Stimulated activated effector memory CD8-positive, alpha-beta T cell treated with anti-CD3 and anti-CD28 coated beads, Interleukin-12 subunit alpha, Interleukin-12 subunit beta, amount 100 ng/mL, for 72 hours (primary cell): ENCODE measurements around the gene STPG1.

ENCODE experiments used
- ATAC-seq: fragments of 150-1000 bp; cut with Tn5 transposase; 2 replicates; pipeline ENCODE4 v1.10.0; 2021
- DNase-seq, 2 donors: peaks; one replicate each; pipeline ENCODE4 v3.0.0; 2021 to 2022; ENCODE audit warnings: low spot score in 2 of 2
- H3K27ac Mint-ChIP-seq: one replicate; pipeline ENCODE4 v1.8.0; 2022; ENCODE audit warnings: mild to moderate bottlenecking, mixed read lengths
- H3K36me3 Mint-ChIP-seq: one replicate; pipeline ENCODE4 v1.8.0; 2022; ENCODE audit warnings: mild to moderate bottlenecking, mixed read lengths
- H3K4me1 Mint-ChIP-seq: one replicate; pipeline ENCODE4 v1.8.0; 2022; ENCODE audit warnings: mixed read lengths
- H3K4me3 Mint-ChIP-seq: one replicate; pipeline ENCODE4 v1.8.0; 2022; ENCODE audit warnings: mild to moderate bottlenecking, mixed read lengths
- H3K9me3 Mint-ChIP-seq: one replicate; pipeline ENCODE4 v1.8.0; 2022; ENCODE audit warnings: mixed read lengths

STPG1 gene

DNA sequence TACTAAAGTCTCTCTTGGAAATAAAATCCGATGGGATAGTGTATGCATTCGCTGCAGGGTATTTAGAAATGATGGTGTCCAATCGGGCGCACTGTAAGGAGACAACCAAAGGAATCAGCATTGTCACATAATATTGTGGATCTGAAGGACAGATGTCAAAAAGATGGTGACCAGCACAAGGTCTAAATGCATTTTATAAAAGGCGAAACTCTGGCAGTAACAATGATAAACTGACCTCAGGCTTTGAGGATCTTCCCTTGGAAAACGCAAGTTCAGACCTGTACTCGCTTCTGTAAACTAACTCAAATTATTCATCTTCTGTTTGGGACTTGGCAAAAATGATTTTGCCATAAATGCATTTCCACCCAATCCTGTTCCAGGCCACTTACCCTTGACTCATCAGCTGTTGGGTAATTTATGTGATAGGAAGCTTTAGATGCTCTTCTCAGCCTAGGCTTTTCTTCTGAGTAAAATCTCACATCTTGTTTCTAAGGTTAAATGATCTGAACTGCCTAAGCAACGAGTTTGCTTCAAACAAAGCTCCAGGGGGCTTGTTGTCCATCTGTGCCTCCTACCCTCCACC is 33.8 kb downstream of the STPG1 start:
- Mint-ChIP-seq H3K9me3 (no peaks in the 10 kb centered on the region), H3K27ac (peak overlapping the region; percentile 24), H3K4me1 (peaks cover 16% of the 10 kb centered on the region), H3K4me3 (no peak overlapping the region), H3K36me3 (peaks cover 9% of the 10 kb centered on the region)
- no peak for ATAC-seq
- no peak for DNase-seq

DNA sequence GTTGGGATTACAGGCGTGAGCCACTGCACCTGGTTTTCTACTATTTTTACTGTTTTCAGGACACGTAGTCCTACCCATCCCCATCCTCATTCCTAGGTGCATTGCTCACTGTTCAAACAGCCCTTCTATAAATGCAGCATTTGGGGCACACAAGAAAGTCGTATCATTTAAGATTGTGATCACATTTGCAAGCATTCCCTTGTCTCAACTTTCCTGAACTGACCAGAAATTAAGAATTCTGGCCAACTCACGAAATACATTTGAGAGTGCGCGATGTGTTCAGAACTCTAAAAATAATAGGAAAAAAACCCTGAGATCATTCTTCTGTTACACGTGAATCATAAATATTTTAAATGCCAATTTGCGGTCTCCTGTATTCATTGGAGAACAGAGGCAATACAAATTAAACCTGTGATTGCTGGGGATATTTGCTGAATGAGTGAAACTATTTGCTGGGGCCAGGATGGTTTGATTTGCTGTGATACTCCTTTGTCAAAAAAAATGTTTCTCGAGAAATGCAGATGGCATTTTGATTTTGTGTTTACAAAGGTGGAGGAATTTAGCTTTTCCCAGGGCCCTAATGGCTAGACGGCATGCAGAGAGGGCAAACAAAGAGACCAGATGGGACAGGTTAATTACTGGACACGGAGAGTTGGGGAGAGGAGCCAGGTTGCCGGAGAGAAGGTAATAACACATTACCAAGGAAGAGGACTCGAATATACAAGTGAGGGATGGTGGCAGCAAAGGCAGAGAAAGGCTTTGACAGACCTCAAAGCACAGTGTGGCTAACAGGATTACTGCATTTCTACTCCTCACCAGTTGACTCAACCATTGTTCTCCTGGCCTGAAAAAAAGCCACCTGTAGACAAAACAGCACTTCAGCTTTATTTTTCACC is 38.4 kb downstream of the STPG1 start:
- Mint-ChIP-seq H3K27ac (peak overlapping the region; percentile 23), H3K4me1 (peaks cover 18% of the 10 kb centered on the region), H3K9me3 (no peaks in the 10 kb centered on the region), H3K4me3 (no peak overlapping the region), H3K36me3 (no peaks in the 10 kb centered on the region)
- ATAC-seq (no peak), DNase-seq (no peak)

DNA sequence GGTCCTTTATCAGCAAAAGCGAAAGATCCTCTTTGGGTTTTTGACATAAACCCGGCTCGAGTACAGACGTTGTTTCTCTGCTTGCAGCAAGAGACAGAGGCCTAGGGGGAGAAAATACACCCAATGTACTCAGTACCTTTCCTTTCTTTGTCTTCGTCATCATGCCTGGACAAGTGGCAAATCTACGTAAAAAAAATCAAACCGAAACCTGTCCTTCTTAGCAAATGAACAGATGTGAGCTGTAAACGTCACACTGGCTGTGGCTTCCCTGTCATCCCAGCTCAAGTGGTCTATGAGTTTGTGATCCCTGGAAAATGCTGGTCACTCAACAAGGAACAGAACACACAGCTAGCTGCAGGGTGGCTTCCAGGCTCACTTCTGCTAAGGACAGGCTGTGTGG is 39.9 kb downstream of the STPG1 start:
- Mint-ChIP-seq H3K9me3 (no peaks in the 10 kb centered on the region), H3K4me1 (peaks cover 18% of the 10 kb centered on the region), H3K27ac (peak overlapping the region; percentile 88), H3K4me3 (no peak overlapping the region), H3K36me3 (no peaks in the 10 kb centered on the region)
- DNase-seq (no peak), ATAC-seq (no peak)

DNA sequence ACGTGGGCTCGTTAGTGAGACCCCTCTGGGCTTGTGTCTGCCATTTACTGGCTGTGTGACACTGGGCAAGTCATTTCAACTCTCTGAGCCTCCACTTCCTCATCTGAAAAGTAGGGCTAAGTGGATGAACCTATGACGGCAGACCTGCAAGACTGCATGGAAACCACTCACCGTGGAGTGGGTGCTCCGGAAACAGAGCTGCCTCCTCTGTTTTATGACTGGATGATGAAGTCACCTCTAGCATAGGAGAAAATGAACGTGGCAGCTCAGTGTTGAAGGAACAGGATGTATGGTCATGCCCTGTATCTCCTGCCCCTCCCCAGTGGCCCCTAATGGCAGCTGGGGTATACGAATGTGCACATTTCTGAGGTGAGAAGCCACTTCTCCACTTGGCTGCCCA is 40.5 kb downstream of the STPG1 start:
- peak; percentile 90 for ATAC-seq
- Mint-ChIP-seq H3K36me3 (no peaks in the 10 kb centered on the region), H3K4me1 (peaks cover 18% of the 10 kb centered on the region), H3K27ac (peak overlapping the region; percentile 88), H3K4me3 (no peak overlapping the region), H3K9me3 (no peaks in the 10 kb centered on the region)
- DNase-seq, result no peak

DNA sequence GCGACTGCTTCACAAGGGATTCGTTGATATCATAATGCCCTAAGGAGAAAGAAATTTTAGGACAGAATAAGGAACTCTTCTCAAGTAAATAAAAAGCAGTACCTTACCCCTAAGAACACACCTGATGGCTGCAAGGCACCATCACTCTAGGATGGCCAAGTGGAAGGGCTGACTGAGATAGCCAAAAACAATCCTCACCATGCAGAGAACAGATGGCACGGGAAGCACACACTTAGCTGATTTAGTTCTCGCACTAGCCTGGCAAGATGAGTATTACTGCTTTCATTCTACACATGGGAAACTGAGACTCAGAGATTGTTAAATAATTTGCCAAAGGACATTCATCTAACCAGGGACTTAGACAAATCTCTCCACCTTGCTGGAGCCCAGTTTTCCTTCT is 43.8 kb downstream of the STPG1 start:
- no peak for DNase-seq
- H3K4me1 Mint-ChIP-seq, result peaks cover 24% of the 10 kb centered on the region
- no peak overlapping the region for H3K4me3 Mint-ChIP-seq
- H3K9me3 Mint-ChIP-seq, result no peaks in the 10 kb centered on the region
- H3K27ac Mint-ChIP-seq, result no peak overlapping the region
- H3K36me3 Mint-ChIP-seq, result no peaks in the 10 kb centered on the region
- no peak for ATAC-seq

DNA sequence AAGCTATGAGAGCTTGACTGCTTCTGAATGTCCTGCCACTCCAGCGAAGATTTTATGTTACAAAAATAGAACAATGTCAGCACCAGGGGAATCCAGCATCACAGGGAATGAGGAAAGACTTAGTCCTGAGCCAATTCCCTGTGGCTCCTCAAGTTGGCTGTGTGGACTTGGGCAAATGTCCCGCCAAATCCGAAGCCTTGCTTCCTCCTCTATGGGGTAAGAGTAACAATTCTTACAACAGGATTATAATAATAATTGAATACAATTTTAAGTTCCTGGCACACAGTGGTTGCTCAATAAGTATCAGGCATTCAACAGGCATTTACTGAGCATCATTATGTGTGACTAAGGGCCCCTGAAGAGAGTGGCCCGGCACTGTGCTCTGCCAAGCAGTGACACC is 44.4 kb downstream of the STPG1 start:
- Mint-ChIP-seq H3K4me1 (peaks cover 27% of the 10 kb centered on the region), H3K27ac (no peak overlapping the region), H3K36me3 (no peaks in the 10 kb centered on the region), H3K4me3 (no peak overlapping the region), H3K9me3 (no peaks in the 10 kb centered on the region)
- ATAC-seq, result no peak
- DNase-seq, result no peak

DNA sequence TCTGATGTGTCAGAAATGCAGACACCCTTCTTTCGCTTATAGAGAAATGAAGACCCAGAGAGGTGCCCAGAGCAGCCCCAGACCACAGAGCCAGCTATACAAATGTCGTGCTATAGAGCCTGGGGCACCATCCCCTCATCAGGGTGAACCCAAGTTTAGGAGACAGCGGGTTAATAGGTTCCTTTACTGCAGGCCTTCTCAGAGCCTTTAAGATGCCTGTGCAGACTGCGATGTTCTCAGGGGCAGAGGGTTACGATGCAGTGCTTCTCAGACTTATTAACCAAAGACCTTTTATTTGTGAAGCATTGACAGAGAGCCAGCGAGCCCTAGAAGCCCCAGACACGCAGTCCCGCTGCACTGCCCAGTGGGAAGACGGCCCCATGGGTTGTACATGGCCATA is 46.9 kb downstream of the STPG1 start:
- DNase-seq (no peak), ATAC-seq (no peak)
- H3K36me3 Mint-ChIP-seq, result no peaks in the 10 kb centered on the region
- H3K27ac Mint-ChIP-seq, result no peak overlapping the region
- no peak overlapping the region for H3K4me3 Mint-ChIP-seq
- H3K9me3 Mint-ChIP-seq, result no peaks in the 10 kb centered on the region
- H3K4me1 Mint-ChIP-seq, result peaks cover 14% of the 10 kb centered on the region

DNA sequence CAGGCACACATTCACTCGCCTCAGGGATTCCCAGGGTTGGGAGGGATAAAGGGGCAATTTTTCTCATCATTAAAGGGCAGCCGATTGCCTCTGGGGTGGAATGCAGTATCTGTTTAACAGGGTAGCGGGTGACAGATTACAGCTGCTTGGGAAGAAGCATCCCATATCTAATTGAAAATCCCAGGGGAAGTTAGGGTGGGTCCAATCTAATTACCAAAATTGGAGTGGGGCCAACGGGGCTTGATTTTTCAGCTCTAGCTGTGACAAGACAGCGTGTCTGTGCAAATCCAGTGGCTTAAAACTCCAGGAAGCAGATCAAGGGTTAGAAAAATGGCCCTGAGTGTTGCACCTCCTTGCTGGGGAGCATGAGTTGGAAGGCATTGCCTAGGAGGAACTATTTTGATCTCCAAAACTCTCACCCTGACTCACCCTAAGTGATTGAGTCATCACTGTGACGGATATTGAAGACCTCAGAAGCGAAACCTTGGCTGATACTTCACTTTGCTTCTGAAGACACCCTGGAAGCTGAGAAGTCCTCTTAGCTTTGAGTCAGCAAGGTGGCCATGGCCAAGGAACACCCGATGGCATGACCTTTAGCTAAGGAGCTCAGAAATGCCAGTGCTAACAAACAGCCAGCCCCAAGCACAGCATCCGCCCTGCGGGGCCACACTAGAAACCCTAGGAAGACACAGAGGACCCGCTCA is 48.5 kb downstream of the STPG1 start:
- ATAC-seq (peak; percentile 98), DNase-seq (peak in 1 of 2 donors; percentile 64)
- H3K4me1 Mint-ChIP-seq, result peaks cover 14% of the 10 kb centered on the region
- no peaks in the 10 kb centered on the region for H3K9me3 Mint-ChIP-seq
- H3K36me3 Mint-ChIP-seq, result no peaks in the 10 kb centered on the region
- no peak overlapping the region for H3K4me3 Mint-ChIP-seq
- H3K27ac Mint-ChIP-seq, result peak overlapping the region; percentile 37

DNA sequence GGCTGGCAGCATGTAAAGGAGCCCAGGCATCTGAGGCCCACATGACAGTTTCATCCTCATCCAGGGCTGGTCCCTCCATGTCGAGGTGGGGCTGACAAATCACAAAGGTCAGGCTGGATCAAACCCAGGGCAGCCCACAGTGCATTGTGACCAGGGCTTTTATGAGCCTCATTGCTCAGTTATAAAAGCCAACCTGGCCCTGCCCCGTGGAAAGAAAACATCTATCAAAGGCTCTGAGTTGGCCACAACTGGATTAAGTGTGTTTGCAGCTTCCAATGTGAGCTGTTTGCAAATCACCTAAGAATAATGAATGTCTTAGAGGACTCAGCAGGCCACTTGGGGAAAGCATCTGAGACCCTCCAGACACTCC is 49.0 kb downstream of the STPG1 start:
- Mint-ChIP-seq H3K4me3 (no peak overlapping the region), H3K9me3 (no peaks in the 10 kb centered on the region), H3K27ac (peak overlapping the region; percentile 37), H3K4me1 (peaks cover 14% of the 10 kb centered on the region), H3K36me3 (no peaks in the 10 kb centered on the region)
- ATAC-seq (no peak), DNase-seq (no peak)

DNA sequence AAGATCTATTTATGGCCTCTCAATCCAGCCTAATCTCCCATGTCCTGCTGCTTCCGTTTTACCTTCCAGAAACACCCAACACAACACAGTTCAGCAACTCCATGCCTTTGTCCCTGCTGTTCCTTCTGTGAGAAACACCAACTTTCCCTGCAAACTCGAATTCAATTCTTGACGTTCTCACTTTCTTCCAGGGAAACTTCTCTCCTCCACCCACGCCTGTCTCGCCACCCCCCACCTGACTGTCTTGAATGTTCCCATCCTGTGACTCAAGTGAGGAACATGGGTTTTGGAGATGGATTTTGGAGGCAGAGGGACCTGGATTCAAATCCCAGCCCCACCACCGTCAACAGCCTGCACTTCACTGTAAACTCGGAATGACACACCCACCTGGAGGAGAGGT is 49.6 kb downstream of the STPG1 start:
- no peak overlapping the region for H3K27ac Mint-ChIP-seq
- H3K9me3 Mint-ChIP-seq, result no peaks in the 10 kb centered on the region
- ATAC-seq (no peak), DNase-seq (no peak)
- peaks cover 14% of the 10 kb centered on the region for H3K4me1 Mint-ChIP-seq
- H3K4me3 Mint-ChIP-seq, result no peak overlapping the region
- no peaks in the 10 kb centered on the region for H3K36me3 Mint-ChIP-seq

DNA sequence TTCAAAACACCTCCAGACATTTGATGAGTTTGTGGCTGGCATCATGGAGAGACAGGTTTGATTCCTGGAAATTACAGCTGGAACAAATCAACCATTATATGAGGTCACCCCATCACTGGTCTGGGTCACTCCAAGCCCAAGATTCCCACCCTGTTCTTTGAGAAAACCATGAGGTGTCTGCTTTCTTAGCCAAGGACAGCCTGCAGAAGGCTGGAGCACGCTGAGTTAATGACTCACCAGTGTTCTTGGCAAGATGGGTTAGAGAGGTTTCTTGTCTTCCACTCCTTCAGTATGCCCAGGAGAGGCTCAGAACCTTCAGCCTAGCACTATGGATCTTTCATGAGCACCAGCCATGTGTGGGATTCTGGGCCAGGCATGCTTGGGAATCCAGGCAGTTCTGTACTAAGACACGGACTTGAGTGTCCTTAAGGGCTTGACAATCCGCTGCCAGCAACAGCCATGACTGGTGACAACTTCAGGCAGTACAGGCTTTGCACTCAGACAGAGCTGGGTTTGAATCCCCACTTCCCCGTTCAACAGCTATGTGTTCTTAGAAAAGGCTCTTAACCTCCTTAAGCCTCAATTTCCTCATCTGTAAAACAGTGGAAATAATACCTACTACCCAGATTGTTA is 50.5 kb downstream of the STPG1 start:
- Mint-ChIP-seq H3K4me3 (no peak overlapping the region), H3K9me3 (no peaks in the 10 kb centered on the region), H3K36me3 (no peaks in the 10 kb centered on the region), H3K27ac (no peak overlapping the region), H3K4me1 (peaks cover 14% of the 10 kb centered on the region)
- DNase-seq (no peak), ATAC-seq (no peak)

DNA sequence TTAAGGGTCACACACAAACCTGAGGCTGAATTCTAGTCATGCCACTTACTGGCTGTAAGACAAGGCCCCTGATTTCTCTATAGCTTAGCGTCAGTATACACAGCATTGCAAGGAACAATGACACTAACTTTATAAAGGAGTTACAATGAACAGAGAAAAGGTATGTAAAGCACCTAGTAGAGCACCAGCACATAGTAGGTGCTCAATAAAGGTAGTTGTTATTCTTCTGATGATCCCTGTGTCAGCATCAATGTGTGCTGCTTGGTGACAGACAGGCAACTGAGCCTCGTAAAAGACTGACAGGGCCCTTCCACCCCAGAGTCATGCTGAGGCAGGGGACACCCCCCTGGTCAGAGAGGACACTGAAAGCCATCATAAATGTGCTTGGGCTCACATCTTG is 51.2 kb downstream of the STPG1 start:
- Mint-ChIP-seq H3K27ac (no peak overlapping the region), H3K36me3 (no peaks in the 10 kb centered on the region), H3K4me1 (peaks cover 14% of the 10 kb centered on the region), H3K4me3 (no peak overlapping the region), H3K9me3 (no peaks in the 10 kb centered on the region)
- no peak for DNase-seq
- ATAC-seq, result no peak

DNA sequence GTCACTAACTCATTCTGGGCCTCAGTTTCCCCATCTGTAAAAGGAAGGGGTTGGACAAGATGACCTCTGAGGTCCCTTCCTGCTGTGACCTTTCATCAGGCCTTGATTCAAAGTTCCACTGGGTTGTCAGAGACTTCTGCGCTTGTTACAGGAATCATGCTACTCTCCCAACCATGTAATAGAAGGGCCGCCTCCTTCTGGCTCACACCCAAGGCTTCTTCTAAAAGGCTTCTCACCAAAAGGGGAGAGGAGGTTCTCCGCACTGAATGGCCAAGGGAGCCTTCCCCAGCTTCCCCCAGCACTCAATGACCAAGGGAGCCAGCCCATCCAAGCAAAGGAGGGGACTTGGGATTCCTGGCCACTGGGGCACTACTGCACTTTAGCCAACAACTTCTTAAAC is 51.8 kb downstream of the STPG1 start:
- ATAC-seq (no peak), DNase-seq (no peak)
- peaks cover 14% of the 10 kb centered on the region for H3K4me1 Mint-ChIP-seq
- H3K36me3 Mint-ChIP-seq, result no peaks in the 10 kb centered on the region
- H3K27ac Mint-ChIP-seq, result no peak overlapping the region
- H3K9me3 Mint-ChIP-seq, result no peaks in the 10 kb centered on the region
- H3K4me3 Mint-ChIP-seq, result no peak overlapping the region

DNA sequence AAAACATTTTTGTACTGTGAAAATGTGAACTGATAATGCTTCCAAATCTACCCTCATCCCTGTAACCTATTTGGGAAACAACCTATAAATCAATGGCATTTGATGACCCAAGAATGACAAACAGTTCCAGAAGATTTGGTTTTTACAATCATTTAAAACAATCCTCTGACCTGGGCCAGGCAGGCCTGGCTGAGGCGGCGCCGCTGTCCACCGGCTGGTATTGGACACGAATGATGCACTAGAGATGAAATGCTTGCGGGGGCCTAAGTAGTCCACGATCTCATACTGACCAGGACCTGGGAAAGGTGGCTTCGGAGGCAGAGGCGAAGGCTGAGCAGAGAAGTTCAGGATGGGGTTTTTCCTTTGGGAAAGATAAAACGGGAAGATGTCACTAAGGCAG is 52.9 kb downstream of the STPG1 start:
- no peak overlapping the region for H3K4me3 Mint-ChIP-seq

DNA sequence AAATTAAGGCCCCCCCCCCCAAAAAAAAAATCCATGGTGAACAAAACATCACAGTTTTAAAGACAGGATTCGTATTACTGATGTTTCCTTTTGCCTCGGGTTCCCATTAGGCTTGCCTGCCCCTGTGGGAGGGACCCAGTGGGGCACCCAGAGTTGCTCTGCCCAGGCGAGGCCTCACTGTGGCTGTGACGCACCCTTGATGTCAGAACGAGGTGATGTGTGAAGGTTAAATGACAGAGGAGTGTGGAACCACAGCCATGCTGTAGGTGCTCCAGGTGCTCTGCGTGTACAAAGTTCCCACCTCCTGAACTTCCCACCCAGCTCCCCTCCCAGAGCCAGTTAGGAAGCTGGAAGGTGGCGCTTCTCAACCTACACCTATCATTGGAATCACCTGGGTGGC is 56.5 kb downstream of the STPG1 start:
- no peak for ATAC-seq
- H3K4me1 Mint-ChIP-seq, result peaks cover 16% of the 10 kb centered on the region
- no peak for DNase-seq
- no peak overlapping the region for H3K4me3 Mint-ChIP-seq
- no peaks in the 10 kb centered on the region for H3K36me3 Mint-ChIP-seq
- H3K9me3 Mint-ChIP-seq, result no peaks in the 10 kb centered on the region
- peak overlapping the region; percentile 32 for H3K27ac Mint-ChIP-seq

More for the DNA sequence above, 52.9 kb downstream of the STPG1 start:
- Mint-ChIP-seq H3K27ac (peak overlapping the region; percentile 27), H3K4me1 (peaks cover 12% of the 10 kb centered on the region), H3K9me3 (no peaks in the 10 kb centered on the region), H3K36me3 (no peaks in the 10 kb centered on the region)
- no peak for DNase-seq
- no peak for ATAC-seq
